Endothelial cell of umbilical vein (primary cell): Measurements from ENCODE around the gene GGA3. TPM values are rescaled to one million over a fixed set of nuclear protein-coding genes. Genes with fewer than 3 reads are reported as not detected.
"Not testable (repeated sequence)": the region's sequence is repeated elsewhere in the genome, so short reads cannot be mapped to it uniquely, and the experiment has no call there.

Source experiments
- BruUV-seq: library from RNA; stranded (reverse); fragments of 400-500 nt; replicated peaks from 2 replicates; lab custom pipeline; 2021; lab: Mats Ljungman, UMichigan
- CTCF ChIA-PET: fragments of 300-600, 350-600 bp; sonication (Branson Sonifier 250); formaldehyde crosslinking; loops from one replicate; lab custom pipeline; 2021; ENCODE audit warnings: antibody characterized with exemption, inconsistent platforms; lab: Charles Lee
- POLR2A ChIA-PET: fragments of 300-600, 350-600 bp; sonication (Branson Sonifier 250); formaldehyde crosslinking; loops from one replicate; lab custom pipeline; 2021; ENCODE audit warnings: antibody characterized with exemption, inconsistent platforms; lab: Charles Lee
- DNase-seq: peaks from one replicate; pipeline ENCODE4 v3.0.0-alpha.2; 2011; ENCODE audit warnings: low read depth, low spot score
- FAIRE-seq: peaks from 2 replicates; lab custom pipeline; 2011; peaks lifted over from hg19 to GRCh38; lab: Jason Lieb, UNC
- H2AFZ ChIP-seq: 2 replicates; pipeline ENCODE4 v1.6.0; 2012; ENCODE audit warnings: low read depth, low read length, control low read depth, inconsistent platforms
- H3K27ac ChIP-seq: 2 replicates; pipeline ENCODE4 v1.5.1; 2011; ENCODE audit warnings: low read depth, mild to moderate bottlenecking, control low read depth, low read length, moderate library complexity; ENCODE audit not compliant: insufficient read depth
- H3K27me3 ChIP-seq, 2 experiments: 2 replicates each; pipeline versions ENCODE4 v1.6.0 to v1.6.1; 2011; ENCODE audit warnings: low read length in 2 of 2, mixed read lengths in 1 of 2; ENCODE audit not compliant: control insufficient read depth in 2 of 2, insufficient read depth in 2 of 2
- H3K36me3 ChIP-seq, 2 experiments: 2 replicates in 1 of 2; 3 replicates in 1 of 2; pipeline ENCODE4 v1.5.1; 2011; ENCODE audit warnings: low read length in 2 of 2, mild to moderate bottlenecking in 1 of 2, moderate library complexity in 1 of 2; ENCODE audit not compliant: control insufficient read depth in 2 of 2, insufficient read depth in 2 of 2; ENCODE audit errors: extremely low read depth in 1 of 2
- H3K4me1 ChIP-seq: 3 replicates; pipeline ENCODE4 v1.5.1; 2011; ENCODE audit warnings: mild to moderate bottlenecking, low read length; ENCODE audit not compliant: control insufficient read depth, insufficient read depth; ENCODE audit errors: extremely low read depth
- H3K4me2 ChIP-seq: 2 replicates; pipeline ENCODE4 v1.6.1; 2011; ENCODE audit warnings: low read length, control low read depth, mixed read lengths; ENCODE audit not compliant: insufficient read depth
- H3K4me3 ChIP-seq, 3 experiments: fragments of 200-600 bp in 1 of 3; sonication (generic), shearing (Covaris generic) in 1 of 3; replicated peaks in 1 of 3; 2 replicates each; pipeline ENCODE4 v1.5.1; 2011 to 2016; ENCODE audit warnings: control low read depth in 3 of 3, low read length in 3 of 3, mild to moderate bottlenecking in 2 of 3, inconsistent platforms in 1 of 3, low read depth in 1 of 3, moderate library complexity in 1 of 3; ENCODE audit not compliant: insufficient read depth in 1 of 3
- H3K79me2 ChIP-seq: 2 replicates; pipeline ENCODE4 v1.6.0; 2012; ENCODE audit warnings: low read length, inconsistent platforms; ENCODE audit not compliant: control insufficient read depth, insufficient read depth
- H3K9ac ChIP-seq: replicated peaks from 2 replicates; pipeline ENCODE3; 2011; ENCODE audit warnings: low read length, control low read depth; ENCODE audit not compliant: insufficient read depth; ENCODE audit errors: extremely low read depth
- H3K9me1 ChIP-seq: replicated peaks from 3 replicates; pipeline ENCODE4 v1.6.0; 2011; ENCODE audit warnings: mild to moderate bottlenecking, low read length; ENCODE audit not compliant: control insufficient read depth, insufficient read depth; ENCODE audit errors: extremely low read depth
- H3K9me3 ChIP-seq: replicated peaks from 2 replicates; pipeline ENCODE4 v1.5.1; 2012; ENCODE audit warnings: low read length, inconsistent platforms; ENCODE audit not compliant: control insufficient read depth, insufficient read depth
- H4K20me1 ChIP-seq: replicated peaks from 2 replicates; pipeline ENCODE3; 2011; ENCODE audit warnings: mild to moderate bottlenecking, low read length; ENCODE audit not compliant: control insufficient read depth, insufficient read depth; ENCODE audit errors: extremely low read depth
- EZH2 ChIP-seq: IDR thresholded peaks from 2 replicates; pipeline ENCODE4 v1.6.1; 2012; ENCODE audit warnings: borderline replicate concordance, low read depth, mild to moderate bottlenecking, moderate library complexity, low read length, inconsistent platforms; ENCODE audit not compliant: severe bottlenecking
- FOS ChIP-seq: IDR thresholded peaks from 2 replicates; pipeline ENCODE4 v1.6.1; 2011; ENCODE audit warnings: mild to moderate bottlenecking, low read length, moderate library complexity, borderline replicate concordance; ENCODE audit not compliant: insufficient read depth
- GATA2 ChIP-seq: IDR thresholded peaks from 2 replicates; pipeline ENCODE4 v1.7.0; 2011; ENCODE audit warnings: low read depth, mild to moderate bottlenecking, moderate library complexity, mixed read lengths, low read length; ENCODE audit not compliant: insufficient read length, insufficient read depth
- JUN ChIP-seq: IDR thresholded peaks from 2 replicates; pipeline ENCODE4 v1.6.1; 2011; ENCODE audit warnings: borderline replicate concordance, low read depth; ENCODE audit not compliant: insufficient read length, insufficient read depth
- MYC ChIP-seq: IDR thresholded peaks from one replicate; pipeline ENCODE4 v1.6.1; 2011; ENCODE audit warnings: mild to moderate bottlenecking, low read depth, low read length
- POLR2A ChIP-seq: IDR thresholded peaks from 2 replicates; pipeline ENCODE4 v1.6.1; 2012; ENCODE audit warnings: low read depth, mild to moderate bottlenecking, control low read depth, low read length
- POLR2AphosphoS5 ChIP-seq: IDR thresholded peaks from 2 replicates; pipeline ENCODE4 v1.6.1; 2012; ENCODE audit warnings: low read depth, mild to moderate bottlenecking, control low read depth, low read length, moderate library complexity; ENCODE audit not compliant: insufficient read depth
- dilution Hi-C: fragments of 300-500 bp; cut with MboI; formaldehyde crosslinking; loops from one replicate; pipeline ENCODE4 v1.15.0; 2019; ENCODE audit warnings: low sequenced_read_pairs; ENCODE audit not compliant: extremely low pct_ligation_motif_present
- intact Hi-C: fragments of 100-400 bp; cut with micrococcal nuclease; formaldehyde crosslinking; loops from one replicate; pipeline ENCODE4 v1.10.0; 2022
- polyA plus RNA-seq, 4 experiments: library from polyadenylated mRNA; depleted of rRNA in 3 of 4; stranded (reverse) in 3 of 4; unstranded in 1 of 4; fragments of >200 nt; gene quantifications; 2 replicates each; pipeline versions ENCODE4 v1.2.1 to v1.2.3, GENCODE V29; 2011 to 2012; ENCODE audit warnings: missing spikeins in 1 of 4
- total RNA-seq: library from RNA; stranded (reverse); gene quantifications from 2 replicates; pipeline ENCODE4 v1.2.3, GENCODE V29; 2021
- TF ChIP-seq, protein P1 (sequence below): IDR thresholded peaks from 2 replicates; pipeline ENCODE4 v1.6.1; 2011; ENCODE audit not compliant: insufficient read depth, insufficient read length
- TF ChIP-seq, protein P2 (sequence below), 2 donors: IDR thresholded peaks; 1 replicate in 1 of 2; 2 replicates in 1 of 2; pipeline ENCODE4 v1.5.1; 2011; ENCODE audit warnings: low read length in 2 of 2, mild to moderate bottlenecking in 2 of 2, moderate library complexity in 2 of 2, control low read depth in 1 of 2, inconsistent platforms in 1 of 2, low read depth in 1 of 2; ENCODE audit not compliant: insufficient read depth in 1 of 2; ENCODE audit errors: extremely low read depth in 1 of 2

Gene GGA3
- total and polyA plus RNA-seq, 2 donors (not counting 3 experiments of a cell fraction or from before 2014, with no cell fraction given): 41.2 to 62.9 TPM

DNA sequence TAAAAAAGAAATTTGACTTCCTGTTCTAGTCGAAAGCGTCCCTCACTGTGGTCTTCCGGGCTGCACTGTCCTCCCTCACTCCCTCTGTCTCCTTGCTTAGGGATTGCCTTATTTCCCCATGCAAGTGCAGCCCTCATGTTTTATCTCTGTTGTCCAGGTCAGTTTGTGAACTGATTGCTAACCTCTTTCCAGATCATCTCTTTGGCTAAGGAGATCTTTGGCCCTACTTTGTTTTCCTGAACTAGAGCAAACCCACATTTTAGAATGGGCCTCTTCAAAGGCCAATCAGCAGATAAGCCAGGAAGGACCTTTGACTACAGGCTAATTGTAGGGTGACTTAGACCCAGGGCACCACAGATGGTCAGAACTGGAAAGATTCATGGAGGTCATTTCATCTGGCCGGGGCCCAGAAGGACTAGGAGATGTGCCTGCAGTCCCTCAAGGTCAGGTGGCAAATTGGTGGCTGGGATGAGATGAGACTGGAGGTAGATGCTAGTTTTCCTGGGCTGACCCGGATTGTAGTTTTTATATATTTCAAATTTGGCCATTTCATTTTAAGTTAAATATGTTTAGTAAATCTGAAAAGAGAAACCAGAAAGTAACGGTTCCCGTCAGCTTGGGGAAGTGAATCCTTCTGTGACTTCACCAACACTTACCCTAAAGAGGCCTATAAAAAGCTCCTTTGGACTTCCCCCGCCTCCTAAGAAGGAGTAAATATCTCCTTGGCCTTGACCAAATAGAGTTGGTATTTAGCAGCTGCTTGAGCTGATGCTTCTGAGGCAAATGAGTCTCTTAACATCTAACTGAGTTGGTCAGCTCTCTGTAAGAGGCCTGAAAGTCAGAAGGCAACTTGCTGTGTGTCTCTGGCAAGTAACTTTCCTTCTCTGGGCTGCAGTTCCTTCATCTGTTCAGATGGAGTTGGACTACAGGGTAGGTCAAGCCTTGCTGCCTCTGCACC, 34.1 kb upstream of the GGA3 start:
- DNase-seq (no peak), FAIRE-seq (no peak)
- dilution Hi-C loops (no loop called here), intact Hi-C loops (no loop called here)
- no peaks in the 10 kb centered on the region for H3K79me2 ChIP-seq
- H2AFZ ChIP-seq: no peak overlapping the region
- no peaks in the 10 kb centered on the region for H3K9me3 ChIP-seq
- ChIA-PET CTCF (interaction anchor here (1.4 kb wide), 1 partner anchor 18 kb away, joined by 3 read pairs; no protein-coding TSS in a partner anchor), POLR2A (no interaction called here)
- TF ChIP-seq MYC (no peak), EZH2 (no peak), GATA2 (no peak), JUN (no peak), FOS (no peak), POLR2A (no peak), POLR2AphosphoS5 (no peak)
- TF ChIP-seq, protein P1, sequence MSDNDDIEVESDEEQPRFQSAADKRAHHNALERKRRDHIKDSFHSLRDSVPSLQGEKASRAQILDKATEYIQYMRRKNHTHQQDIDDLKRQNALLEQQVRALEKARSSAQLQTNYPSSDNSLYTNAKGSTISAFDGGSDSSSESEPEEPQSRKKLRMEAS: no peak
- TF ChIP-seq, protein P2, sequence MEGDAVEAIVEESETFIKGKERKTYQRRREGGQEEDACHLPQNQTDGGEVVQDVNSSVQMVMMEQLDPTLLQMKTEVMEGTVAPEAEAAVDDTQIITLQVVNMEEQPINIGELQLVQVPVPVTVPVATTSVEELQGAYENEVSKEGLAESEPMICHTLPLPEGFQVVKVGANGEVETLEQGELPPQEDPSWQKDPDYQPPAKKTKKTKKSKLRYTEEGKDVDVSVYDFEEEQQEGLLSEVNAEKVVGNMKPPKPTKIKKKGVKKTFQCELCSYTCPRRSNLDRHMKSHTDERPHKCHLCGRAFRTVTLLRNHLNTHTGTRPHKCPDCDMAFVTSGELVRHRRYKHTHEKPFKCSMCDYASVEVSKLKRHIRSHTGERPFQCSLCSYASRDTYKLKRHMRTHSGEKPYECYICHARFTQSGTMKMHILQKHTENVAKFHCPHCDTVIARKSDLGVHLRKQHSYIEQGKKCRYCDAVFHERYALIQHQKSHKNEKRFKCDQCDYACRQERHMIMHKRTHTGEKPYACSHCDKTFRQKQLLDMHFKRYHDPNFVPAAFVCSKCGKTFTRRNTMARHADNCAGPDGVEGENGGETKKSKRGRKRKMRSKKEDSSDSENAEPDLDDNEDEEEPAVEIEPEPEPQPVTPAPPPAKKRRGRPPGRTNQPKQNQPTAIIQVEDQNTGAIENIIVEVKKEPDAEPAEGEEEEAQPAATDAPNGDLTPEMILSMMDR (IDR thresholded peaks at IDR 0.05; ENCODE audit: extremely low read depth in 1 of 2, insufficient read depth in 1 of 2, low read depth in 1 of 2, low read length in 2 of 2): no peak
- H3K27ac ChIP-seq: no peak overlapping the region
- no peak overlapping the region for H3K4me2 ChIP-seq
- no peak overlapping the region for H3K9ac ChIP-seq
- no peaks in the 10 kb centered on the region for H4K20me1 ChIP-seq
- H3K36me3 ChIP-seq: no peaks in the 10 kb centered on the region
- no peaks in the 10 kb centered on the region for H3K27me3 ChIP-seq
- no peak overlapping the region for H3K4me3 ChIP-seq
- no peaks in the 10 kb centered on the region for H3K4me1 ChIP-seq
- no TSS peak for BruUV-seq
- no peaks in the 10 kb centered on the region for H3K9me1 ChIP-seq

DNA sequence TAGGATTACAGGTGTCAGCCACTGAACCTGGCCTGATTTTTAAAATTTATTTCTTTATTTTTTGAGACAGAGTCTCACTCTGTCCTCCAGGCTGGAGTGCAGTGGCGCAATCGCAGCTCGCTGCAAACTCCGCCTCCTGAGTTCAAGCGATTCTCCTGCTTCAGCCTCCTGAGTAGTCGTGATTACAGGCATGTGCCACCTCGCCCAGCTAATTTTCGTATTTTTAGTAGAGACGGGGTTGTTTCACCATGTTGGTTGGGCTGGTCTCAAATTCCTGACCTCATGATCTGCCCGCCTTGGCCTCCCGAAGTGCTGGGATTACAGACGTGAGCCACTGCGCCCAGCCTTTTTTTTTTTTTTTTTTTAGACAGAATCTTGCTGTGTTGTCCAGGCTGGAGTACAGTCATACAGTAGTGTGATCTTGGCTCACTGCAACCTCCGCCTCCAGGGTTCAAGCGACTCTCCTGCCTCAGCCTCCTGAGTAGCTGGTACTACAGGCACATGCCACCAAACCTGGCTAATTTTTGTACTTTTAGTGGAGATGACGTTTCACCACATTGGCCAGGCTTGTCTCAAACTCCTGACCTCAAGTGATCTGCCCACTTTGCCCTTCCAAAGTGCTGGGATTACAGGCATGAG, 31.5 kb upstream of the GGA3 start:
- H2AFZ ChIP-seq, H3K9me1 ChIP-seq, H3K27ac ChIP-seq, H3K4me1 ChIP-seq, intact Hi-C loops, H3K9me3 ChIP-seq, H4K20me1 ChIP-seq, H3K79me2 ChIP-seq, dilution Hi-C loops, BruUV-seq, H3K4me2 ChIP-seq, H3K9ac ChIP-seq, FAIRE-seq, DNase-seq, H3K36me3 ChIP-seq, H3K4me3 ChIP-seq, H3K27me3 ChIP-seq: not testable (repeated sequence)
- ChIA-PET CTCF (interaction anchor here (1.1 to 1.9 kb wide), 3 partner anchors 22 to 119 kb away, joined by 5 to 10 read pairs (median 5); partner anchors contain the start of gene MIF4GD), POLR2A (interaction anchor here (0.7 kb wide), 1 partner anchor 354 kb away, joined by 3 read pairs; no protein-coding TSS in a partner anchor)
